GM13977 (cell line): Measurements from ENCODE around the gene POLR2E.

Experiments used
- DNase-seq: peaks from one replicate; pipeline ENCODE4 v3.0.0; 2012; ENCODE audit warnings: low spot score
- in situ Hi-C: fragments of 300-500 bp; cut with MboI; formaldehyde crosslinking; loops from one replicate; pipeline ENCODE4 v1.12.0; 2022; ENCODE audit warnings: low sequenced_read_pairs, low pct_unique_long_range_greater_than_20kb, mixed read lengths, inconsistent platforms; ENCODE audit not compliant: unreplicated experiment
- TF ChIP-seq, protein P1 (sequence below): IDR thresholded peaks from 2 replicates; pipeline ENCODE4 v1.5.1; 2012; ENCODE audit warnings: mild to moderate bottlenecking, control low read depth; ENCODE audit not compliant: insufficient read depth; ENCODE audit errors: extremely low read depth, missing control alignments

Gene POLR2E

GRCh38 chr19:1063030-1063908, 31.9 kb downstream of the POLR2E start:
- DNase-seq, result peak; percentile 65
- in situ Hi-C loops, result no loop called here
- TF ChIP-seq, protein P1, sequence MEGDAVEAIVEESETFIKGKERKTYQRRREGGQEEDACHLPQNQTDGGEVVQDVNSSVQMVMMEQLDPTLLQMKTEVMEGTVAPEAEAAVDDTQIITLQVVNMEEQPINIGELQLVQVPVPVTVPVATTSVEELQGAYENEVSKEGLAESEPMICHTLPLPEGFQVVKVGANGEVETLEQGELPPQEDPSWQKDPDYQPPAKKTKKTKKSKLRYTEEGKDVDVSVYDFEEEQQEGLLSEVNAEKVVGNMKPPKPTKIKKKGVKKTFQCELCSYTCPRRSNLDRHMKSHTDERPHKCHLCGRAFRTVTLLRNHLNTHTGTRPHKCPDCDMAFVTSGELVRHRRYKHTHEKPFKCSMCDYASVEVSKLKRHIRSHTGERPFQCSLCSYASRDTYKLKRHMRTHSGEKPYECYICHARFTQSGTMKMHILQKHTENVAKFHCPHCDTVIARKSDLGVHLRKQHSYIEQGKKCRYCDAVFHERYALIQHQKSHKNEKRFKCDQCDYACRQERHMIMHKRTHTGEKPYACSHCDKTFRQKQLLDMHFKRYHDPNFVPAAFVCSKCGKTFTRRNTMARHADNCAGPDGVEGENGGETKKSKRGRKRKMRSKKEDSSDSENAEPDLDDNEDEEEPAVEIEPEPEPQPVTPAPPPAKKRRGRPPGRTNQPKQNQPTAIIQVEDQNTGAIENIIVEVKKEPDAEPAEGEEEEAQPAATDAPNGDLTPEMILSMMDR, result no peak

DNA sequence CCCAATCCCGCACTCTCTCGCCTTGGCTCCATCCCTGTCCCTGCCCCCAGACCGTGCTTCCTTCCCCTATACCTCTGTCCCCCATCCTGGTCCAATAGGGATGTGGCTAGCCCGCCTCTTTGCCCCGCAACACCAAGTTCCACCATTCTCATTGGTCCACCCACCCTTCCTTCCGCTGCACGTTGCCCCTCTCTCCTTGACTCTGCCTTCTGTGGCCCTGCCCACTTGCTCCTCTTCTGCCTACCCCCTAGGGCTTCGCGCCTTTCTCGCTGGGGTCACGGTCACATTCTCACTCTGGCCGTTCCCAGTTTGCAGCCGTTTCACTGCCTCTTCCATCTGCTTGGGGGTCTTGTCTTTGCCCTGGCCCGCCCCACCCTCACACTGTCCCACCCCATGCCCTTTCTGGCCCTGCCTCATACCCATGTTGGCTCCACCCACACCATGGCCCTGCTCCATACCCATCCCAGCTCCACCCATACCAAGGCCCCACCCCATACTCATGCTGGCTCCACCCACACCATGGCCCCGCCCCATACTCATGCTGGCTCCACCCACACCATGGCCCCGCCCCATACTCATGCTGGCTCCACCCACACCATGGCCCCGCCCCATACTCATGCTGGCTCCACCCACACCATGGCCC, 32.7 kb downstream of the POLR2E start:
- TF ChIP-seq, protein P1, result no peak
- DNase-seq, result no peak
- in situ Hi-C loops, result no loop called here

- in situ Hi-C loops, result no loop called here
- TF ChIP-seq, protein P1, result no peak
- no peak for DNase-seq
Observed at GRCh38 chr19:1061987-1062386, 33.2 kb downstream of the POLR2E start.

DNA sequence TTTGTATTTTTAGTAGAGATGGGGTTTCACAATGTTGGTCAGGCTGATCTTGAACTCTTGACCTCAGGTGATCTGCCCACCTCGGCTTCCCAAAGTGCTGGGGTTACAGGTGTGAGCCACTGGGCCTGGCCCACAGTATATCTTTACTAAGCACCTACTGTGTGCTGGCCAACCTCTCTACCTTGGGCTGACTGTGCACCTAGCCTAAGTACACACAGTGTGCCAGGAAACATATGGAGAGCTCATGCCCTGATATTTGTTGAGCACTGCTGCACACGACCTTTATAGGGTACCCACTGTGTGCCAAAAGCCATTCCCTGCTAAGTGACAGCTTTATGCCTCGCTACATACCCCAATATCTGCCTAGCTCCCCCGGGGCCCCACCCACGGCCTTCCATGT, 34.5 kb downstream of the POLR2E start:
- TF ChIP-seq, protein P1, result no peak
- no peak for DNase-seq
- in situ Hi-C loops, result no loop called here

DNA sequence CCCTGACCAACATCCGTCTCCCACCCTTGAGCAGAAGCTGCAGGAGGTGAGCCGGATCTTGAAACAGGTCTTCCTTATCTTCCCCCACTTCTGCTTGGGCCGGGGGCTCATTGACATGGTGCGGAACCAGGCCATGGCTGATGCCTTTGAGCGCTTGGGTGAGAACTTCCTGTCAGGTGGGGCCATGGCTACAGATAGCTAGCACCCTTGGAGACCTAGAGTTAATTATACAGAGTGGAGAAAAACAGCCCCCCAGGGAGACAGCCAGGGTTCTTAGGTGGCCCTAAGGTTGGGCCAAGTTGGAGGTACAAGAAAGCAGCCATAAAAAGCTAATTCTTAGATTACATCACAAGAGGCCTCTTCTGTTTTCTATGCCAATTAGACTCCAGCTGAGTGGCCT, 37.1 kb downstream of the POLR2E start:
- in situ Hi-C loops, result no loop called here

DNA sequence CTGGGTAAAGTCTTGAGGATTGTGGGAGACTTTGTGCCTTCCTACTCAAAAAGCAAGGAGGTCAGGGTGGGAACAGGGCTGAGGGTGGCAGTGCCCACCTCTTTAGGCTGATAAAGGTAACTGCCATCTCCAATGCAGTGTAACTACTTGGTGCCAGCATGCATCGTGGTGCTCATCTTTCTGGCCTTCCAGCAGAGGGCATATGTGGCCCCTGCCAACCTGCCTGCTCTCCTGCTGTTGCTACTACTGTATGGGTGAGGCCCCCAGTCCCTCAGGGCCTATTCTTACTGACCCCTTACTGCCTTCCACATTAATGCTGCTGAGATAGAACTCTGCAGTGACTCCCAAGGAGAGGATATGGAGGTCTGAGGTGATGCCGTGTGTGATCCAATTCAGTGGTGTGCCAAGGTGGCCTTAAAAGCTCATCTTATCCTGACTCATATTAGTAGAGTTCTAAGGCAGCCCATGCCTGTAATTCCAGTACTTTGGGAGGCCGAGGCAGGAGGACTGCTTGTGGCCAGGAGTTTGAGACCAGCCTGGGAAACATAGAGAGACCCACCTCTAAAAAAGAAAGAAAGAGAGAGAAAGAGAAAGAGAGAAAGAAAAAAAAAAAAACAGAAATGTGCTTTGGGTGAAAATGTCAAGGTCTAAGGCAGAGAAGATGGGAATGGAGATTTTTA, 37.9 kb downstream of the POLR2E start:
- TF ChIP-seq, protein P1, result peak; percentile 42
- no peak for DNase-seq
- in situ Hi-C loops, result no loop called here

More for the DNA sequence above, 37.1 kb downstream of the POLR2E start:
- TF ChIP-seq, protein P1, result no peak
- DNase-seq, result no peak
